ENCODE data around the gene PAX5. TPM values are rescaled to one million over a fixed set of nuclear protein-coding genes. Genes with fewer than 3 reads are reported as not detected.

Gene PAX5
- total RNA-seq, 2 experiments from 2014 or later, result 2.2 to 2.4 TPM

DNA sequence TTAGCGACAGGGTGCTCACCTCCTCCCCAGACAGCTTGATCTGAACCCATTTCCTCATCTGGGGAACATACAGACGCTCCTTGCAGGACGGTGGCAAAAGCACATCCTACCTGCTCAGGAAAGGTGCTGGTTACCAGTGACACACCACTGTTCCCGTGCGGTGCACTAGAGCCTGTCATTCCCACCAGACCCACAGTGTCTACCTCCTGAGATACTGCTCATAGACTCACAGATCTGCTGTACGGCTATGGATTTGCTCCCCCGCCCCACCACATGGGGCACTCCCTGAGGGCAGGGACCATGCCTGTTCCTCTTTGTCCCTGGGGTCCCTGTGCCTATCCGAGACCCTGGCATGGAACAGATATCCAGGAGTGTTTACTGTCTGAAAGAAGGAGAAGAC lies 208.9 kb downstream of the PAX5 start:
- DNase-seq, result no peak
- Mint-ChIP-seq H3K4me3 (no peak overlapping the region), H3K4me1 (no peaks in the 10 kb centered on the region), H3K27me3 (peaks cover 7% of the 10 kb centered on the region), H3K36me3 (no peaks in the 10 kb centered on the region), H3K9me3 (no peaks in the 10 kb centered on the region), H3K27ac (no peak overlapping the region)

DNA sequence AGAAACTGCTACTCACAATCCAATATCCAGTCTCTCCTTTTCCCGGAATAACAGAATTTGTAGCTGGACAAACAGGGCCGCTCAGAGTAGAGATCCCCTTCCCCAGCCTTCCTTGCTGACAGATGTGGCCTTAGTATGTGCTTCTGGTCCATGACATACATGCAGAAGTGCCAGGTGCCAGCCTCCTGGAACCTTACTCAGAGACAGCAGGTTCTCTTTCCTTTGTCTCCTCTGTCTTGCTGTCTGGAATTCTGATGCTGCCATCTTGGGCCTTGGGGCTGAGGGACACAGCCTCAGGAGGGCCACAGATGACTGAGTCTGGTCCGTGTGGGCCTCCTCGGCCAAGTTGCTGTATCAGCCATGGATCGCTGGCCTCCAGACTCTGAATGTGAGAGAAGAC lies 210.1 kb downstream of the PAX5 start:
- H3K27ac Mint-ChIP-seq, result no peak overlapping the region
- H3K9me3 Mint-ChIP-seq, result no peaks in the 10 kb centered on the region
- H3K4me3 Mint-ChIP-seq, result no peak overlapping the region
- H3K27me3 Mint-ChIP-seq, result peaks cover 12% of the 10 kb centered on the region
- H3K4me1 Mint-ChIP-seq, result no peaks in the 10 kb centered on the region
- H3K36me3 Mint-ChIP-seq, result no peaks in the 10 kb centered on the region
- no peak for DNase-seq

DNA sequence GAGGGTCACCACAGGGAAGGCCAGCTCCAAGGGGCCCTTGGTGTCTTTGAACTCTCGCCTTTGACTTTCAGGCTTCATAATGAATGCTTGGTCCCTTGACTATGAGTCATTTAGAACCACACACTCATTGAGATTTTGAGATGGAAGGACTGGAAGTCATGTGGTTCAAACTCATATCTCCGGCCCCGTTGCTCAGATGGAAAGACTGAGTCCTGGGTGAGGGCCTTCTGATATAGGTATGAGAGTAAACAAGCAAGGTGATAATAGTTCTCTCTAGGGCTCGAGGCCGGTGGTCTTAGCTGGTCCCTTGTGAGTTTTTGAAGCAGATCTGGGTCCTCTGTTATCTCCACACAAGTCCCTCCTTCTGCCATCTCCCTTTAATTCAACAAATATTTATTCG lies 210.6 kb downstream of the PAX5 start:
- no peak overlapping the region for H3K4me3 Mint-ChIP-seq
- peaks cover 2% of the 10 kb centered on the region for H3K4me1 Mint-ChIP-seq

DNA sequence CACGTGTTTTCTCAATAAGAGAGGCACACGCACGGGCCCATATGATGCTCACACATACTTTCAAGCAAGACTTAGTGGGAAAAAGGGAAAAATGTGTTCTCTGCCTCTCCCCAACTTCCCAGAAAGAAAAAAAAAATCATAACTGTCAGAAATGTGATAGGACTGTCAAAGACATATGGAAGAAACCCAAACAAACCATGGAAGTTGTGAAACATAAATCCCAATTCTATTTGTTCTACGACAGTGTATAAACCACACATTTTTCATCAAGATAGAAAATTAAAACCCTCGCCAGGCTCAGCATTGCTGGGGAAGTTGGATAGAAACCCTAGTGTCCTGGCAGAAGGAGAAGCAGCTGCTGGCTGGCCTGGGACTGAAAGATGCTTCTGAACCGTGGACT lies 211.9 kb downstream of the PAX5 start:
- H3K36me3 Mint-ChIP-seq, result no peaks in the 10 kb centered on the region
- H3K27me3 Mint-ChIP-seq, result peaks cover 29% of the 10 kb centered on the region
- no peak for DNase-seq
- H3K27ac Mint-ChIP-seq, result no peak overlapping the region
- H3K4me1 Mint-ChIP-seq, result peaks cover 5% of the 10 kb centered on the region
- H3K4me3 Mint-ChIP-seq, result no peak overlapping the region
- H3K9me3 Mint-ChIP-seq, result no peaks in the 10 kb centered on the region

More for the DNA sequence above, 210.6 kb downstream of the PAX5 start:
- peaks cover 17% of the 10 kb centered on the region for H3K27me3 Mint-ChIP-seq
- no peak for DNase-seq
- H3K36me3 Mint-ChIP-seq, result no peaks in the 10 kb centered on the region
- no peak overlapping the region for H3K27ac Mint-ChIP-seq
- no peaks in the 10 kb centered on the region for H3K9me3 Mint-ChIP-seq

DNA sequence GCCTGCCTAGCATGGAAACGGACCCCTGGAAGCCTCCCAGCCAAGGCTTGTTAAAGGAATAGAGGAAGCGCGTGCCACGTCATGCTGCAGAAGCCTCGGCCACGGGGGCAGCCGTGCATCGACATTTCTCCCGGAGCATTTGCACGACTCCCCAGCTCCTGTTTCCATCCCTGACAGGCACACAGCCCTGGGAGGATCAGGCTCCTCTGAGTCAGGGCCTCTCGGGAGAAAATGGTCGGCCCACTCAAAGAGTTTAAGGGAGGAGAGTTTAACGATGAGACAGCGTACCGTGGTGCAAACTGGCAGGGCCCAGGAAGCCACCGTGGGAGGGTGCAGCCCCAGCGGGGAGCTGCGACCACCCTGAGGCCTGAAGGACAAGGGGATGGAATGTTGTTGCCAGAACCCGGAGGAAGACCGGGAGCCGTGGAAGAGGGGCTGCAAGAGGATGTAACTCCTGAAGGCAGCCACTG lies 213.6 kb downstream of the PAX5 start:
- no peak for DNase-seq
- H3K9me3 Mint-ChIP-seq, result no peaks in the 10 kb centered on the region
- peaks cover 46% of the 10 kb centered on the region for H3K27me3 Mint-ChIP-seq
- H3K36me3 Mint-ChIP-seq, result no peaks in the 10 kb centered on the region
- no peak overlapping the region for H3K4me3 Mint-ChIP-seq
- peaks cover 5% of the 10 kb centered on the region for H3K4me1 Mint-ChIP-seq
- H3K27ac Mint-ChIP-seq, result no peak overlapping the region

DNA sequence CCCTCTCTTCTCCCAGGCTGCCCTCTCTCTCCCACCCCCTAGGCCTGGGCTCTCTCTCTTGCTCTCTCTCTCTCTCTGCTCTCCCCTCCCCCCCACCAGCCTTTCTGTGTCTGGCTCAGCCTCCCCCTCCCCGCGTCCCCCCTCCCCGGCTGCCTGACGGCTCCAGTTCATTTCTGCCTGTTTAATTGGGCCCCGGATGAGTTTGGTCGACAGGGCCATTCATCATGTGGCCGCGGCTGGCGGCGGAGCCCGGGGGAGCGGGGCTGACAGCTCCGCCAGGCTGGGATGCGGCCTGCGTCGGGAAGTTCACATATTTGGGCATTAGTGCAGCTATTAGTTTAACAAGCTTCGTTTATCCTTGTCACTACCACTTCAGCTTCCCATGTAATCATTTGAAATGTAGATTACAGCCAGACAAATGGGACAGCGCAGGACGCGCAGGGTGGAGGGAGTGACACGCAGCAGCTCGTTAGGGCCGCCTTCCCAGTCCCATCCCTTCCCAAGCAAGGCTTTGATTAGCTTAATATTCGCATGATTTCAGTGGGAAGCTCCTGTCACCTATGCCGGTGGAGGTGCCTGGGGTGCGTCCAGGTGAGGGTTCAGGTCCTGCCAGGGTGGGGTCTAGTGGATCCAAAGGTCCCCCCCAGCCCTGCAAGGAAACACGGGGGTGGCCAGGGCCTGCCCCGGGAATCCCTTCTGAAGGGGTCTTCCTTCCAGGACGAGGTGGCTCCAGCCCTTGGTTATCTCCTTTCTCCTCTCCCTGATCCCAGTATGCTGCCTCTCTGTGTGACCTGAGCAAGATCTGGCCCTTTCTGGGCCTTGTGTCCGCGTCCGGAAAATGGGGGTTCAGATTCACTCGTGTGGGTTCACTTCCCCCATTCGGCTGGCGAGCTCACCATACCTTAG lies 214.8 kb downstream of the PAX5 start:
- no peak overlapping the region for H3K4me3 Mint-ChIP-seq
- no peaks in the 10 kb centered on the region for H3K9me3 Mint-ChIP-seq

DNA sequence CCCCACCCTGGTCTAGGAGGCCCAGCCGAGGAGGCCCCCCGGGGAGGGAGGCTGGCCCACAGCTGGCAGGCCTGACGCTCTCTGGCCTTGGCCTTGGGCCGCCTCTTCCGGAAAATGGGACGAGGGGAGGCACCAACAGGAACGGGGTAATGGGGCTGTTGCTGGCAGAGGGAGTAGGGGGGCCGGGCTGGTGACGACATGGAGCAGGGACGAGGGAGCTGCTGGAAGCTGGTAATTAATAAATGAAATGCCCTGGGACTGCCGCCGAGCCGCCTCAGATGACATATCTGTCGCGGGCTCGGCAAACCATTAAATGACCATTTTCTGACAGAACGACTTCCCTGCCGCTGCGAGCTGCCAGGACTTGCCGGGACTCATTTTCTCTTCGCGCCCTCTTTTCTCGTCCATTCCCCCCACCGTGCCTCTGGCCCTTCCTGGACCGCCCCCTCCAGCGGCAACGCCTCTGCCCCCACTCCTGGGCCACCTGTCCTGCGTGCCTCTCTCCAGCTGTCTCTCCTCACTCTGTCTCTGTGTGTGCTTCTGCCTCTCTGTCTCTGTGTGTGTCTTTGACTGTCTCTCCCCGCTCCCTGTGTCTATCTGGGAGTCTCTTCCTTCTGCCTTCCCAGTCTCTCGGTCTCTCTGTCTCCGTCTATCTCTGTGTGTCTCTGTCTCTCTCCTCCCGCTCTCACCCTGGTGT lies 215.7 kb downstream of the PAX5 start:
- H3K27ac Mint-ChIP-seq, result no peak overlapping the region

More for the DNA sequence above, 214.8 kb downstream of the PAX5 start:
- no peak overlapping the region for H3K27ac Mint-ChIP-seq
- H3K36me3 Mint-ChIP-seq, result no peaks in the 10 kb centered on the region
- H3K27me3 Mint-ChIP-seq, result peaks cover 46% of the 10 kb centered on the region
- no peak for DNase-seq
- peaks cover 5% of the 10 kb centered on the region for H3K4me1 Mint-ChIP-seq

DNA sequence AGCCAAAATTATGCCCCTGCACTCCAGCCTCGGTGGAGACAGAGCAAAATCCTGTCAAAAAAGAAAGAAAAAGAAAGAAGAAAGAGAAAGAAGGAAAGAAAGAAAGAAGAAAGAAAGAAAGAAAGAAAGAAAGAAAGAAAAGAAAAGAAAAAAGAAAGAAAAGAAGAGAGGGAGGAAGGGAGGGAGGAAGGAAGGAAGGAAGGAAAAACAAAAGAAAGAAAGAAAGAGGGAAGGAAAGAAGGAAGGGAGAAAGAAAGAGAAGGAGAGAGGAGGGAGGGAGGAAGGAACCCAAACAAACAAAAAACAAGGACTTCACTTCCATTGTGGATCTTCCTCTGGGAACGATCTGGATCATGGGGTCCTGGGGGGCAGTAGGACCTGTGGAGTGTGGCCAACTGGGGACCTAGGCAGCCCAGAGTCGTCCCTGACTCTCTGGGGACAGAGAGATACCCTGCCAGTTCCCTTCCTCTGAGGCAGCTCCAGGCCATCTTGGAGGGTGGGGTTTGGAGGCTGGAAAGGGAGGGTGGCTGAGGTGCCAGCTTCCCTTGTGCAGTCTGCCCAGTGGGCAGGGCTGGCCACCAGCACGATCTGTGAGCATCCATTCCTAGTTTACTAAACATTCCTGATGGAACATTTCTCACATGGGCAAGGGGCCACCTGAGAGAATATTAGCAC lies 216.8 kb downstream of the PAX5 start:
- no peak for DNase-seq
- peaks cover 5% of the 10 kb centered on the region for H3K4me1 Mint-ChIP-seq
- no peaks in the 10 kb centered on the region for H3K9me3 Mint-ChIP-seq
- no peaks in the 10 kb centered on the region for H3K36me3 Mint-ChIP-seq
- no peak overlapping the region for H3K27ac Mint-ChIP-seq
- no peak overlapping the region for H3K4me3 Mint-ChIP-seq
- peaks cover 46% of the 10 kb centered on the region for H3K27me3 Mint-ChIP-seq

More for the DNA sequence above, 215.7 kb downstream of the PAX5 start:
- Mint-ChIP-seq H3K36me3 (no peaks in the 10 kb centered on the region), H3K4me3 (no peak overlapping the region), H3K4me1 (peaks cover 5% of the 10 kb centered on the region), H3K9me3 (no peaks in the 10 kb centered on the region), H3K27me3 (peaks cover 46% of the 10 kb centered on the region)
- DNase-seq, result no peak

DNA sequence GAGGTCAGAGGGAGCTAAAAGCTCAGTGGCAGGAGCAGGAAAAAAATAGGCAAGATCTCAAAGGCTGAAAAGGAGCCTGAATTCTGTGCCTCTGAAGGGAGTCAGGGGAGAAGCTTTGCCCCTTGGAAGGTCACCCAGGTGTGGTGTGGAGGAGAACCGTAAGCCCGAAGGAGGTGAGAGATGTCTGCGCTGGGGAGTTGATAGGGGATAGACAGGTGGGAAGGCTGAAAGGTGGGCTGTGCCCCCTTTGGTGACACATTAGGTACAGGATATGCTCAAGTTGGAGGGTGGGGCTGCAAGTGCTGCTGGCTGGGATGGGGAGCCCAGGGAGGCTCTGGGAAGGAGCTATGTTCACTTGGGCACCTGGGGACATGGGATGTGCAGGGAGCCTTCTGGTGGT lies 217.7 kb downstream of the PAX5 start:
- H3K36me3 Mint-ChIP-seq, result no peaks in the 10 kb centered on the region
- H3K4me1 Mint-ChIP-seq, result peaks cover 5% of the 10 kb centered on the region
- H3K9me3 Mint-ChIP-seq, result no peaks in the 10 kb centered on the region
- no peak overlapping the region for H3K4me3 Mint-ChIP-seq
- no peak for DNase-seq
- H3K27me3 Mint-ChIP-seq, result peaks cover 46% of the 10 kb centered on the region
- H3K27ac Mint-ChIP-seq, result no peak overlapping the region

DNA sequence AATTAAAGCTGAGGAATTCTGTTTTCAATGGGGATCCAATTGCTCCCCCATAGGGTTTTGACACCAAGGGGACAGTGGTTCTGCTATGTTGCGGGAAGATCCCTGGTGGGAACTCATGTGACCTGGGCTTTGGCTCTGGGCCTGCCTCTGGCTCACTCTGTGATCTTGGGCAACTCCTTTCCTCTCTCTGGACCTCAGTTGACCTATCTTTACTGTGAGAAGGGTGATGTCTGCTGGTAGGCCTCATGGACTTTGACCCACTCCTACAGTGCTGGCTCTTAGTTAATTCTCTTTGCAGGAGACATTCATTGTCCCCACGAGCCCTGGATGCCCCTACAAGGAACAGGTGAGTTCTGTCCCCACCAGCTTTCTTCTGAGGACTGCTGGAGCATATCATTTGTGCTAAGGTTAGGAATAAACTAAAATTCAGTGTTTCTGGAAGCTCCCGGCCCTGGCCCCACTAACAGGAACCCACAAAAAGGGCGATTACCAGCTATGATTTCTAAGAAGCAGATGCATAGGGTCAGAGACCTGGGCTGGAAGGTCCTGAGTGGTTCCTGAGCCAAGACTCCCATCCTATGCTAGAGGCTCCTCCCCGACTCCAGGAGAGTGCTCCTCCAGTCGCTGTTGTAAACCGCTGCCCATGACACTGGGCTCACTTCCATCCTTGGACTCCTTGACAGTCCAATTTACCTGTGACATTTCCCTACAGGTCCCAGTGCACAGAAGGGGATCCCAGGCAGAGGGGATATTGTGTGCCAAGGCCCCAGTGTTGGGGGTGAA lies 218.3 kb downstream of the PAX5 start:
- Mint-ChIP-seq H3K27ac (no peak overlapping the region), H3K4me3 (no peak overlapping the region), H3K36me3 (no peaks in the 10 kb centered on the region), H3K27me3 (peaks cover 49% of the 10 kb centered on the region), H3K4me1 (peaks cover 5% of the 10 kb centered on the region), H3K9me3 (no peaks in the 10 kb centered on the region)
- DNase-seq, result no peak

DNA sequence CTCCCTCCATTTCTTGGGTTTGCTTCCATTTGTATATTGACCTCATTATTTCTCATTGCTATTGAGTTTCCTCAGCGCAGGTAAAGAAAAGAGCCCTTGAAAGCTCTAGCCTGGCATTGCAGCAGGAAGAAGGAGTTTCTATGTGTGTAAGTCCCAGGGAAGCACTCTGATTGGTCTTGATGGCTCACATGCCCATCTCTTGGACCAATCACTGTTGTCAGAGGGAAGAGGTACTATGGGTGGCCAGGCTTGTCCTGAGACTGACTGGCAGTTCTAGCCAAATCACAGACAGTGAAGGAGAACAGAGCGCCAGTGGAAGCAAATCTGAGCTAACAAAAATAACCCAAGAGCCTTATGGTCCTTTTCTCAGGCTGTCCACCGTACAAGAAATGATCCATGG lies 219.0 kb downstream of the PAX5 start:
- Mint-ChIP-seq H3K27me3 (peaks cover 47% of the 10 kb centered on the region), H3K9me3 (no peaks in the 10 kb centered on the region), H3K36me3 (no peaks in the 10 kb centered on the region), H3K27ac (no peak overlapping the region), H3K4me1 (peaks cover 5% of the 10 kb centered on the region), H3K4me3 (no peak overlapping the region)
- DNase-seq, result no peak

DNA sequence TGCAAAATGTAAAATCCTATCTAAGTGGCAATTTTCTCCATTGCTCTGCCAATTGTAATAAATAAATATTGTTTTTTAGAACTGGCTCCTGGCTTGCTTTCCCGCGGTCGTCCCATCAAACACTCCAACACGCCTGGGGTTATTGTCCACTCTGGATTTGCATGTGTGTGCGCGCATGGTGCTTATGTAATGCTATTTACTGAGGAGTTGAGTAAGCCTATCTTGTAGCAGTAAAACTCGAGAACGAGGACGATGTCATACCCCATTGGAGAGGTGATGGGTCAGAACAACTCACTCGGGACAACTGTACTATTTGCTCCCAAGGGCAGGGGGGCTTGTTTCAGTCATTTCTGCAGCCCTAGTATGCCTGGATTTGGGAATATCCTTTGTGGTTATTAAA lies 220.9 kb downstream of the PAX5 start:
- Mint-ChIP-seq H3K27ac (no peak overlapping the region), H3K4me3 (no peak overlapping the region), H3K36me3 (no peaks in the 10 kb centered on the region), H3K4me1 (no peaks in the 10 kb centered on the region), H3K9me3 (no peaks in the 10 kb centered on the region), H3K27me3 (peaks cover 30% of the 10 kb centered on the region)
- no peak for DNase-seq

DNA sequence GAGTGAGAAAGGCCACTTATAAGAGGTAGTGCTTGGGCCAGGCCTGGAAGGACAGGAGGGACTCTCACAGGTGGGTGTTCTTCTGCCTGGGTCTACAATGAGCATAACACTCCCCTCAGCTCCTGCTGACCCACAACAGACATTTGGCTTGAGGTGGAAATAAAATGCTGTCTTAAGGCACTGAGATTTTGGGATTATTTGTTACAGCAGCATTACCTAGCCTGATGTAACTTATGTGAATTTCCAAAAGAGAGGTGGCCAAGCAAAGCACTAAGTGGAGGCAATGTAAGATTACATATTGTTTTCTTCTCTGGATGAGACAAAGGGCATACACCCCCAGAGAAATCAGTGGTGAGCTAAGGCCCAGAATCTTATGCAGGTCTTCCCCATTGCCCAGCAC lies 221.5 kb downstream of the PAX5 start:
- H3K4me3 Mint-ChIP-seq, result no peak overlapping the region
- no peak for DNase-seq
- peaks cover 24% of the 10 kb centered on the region for H3K27me3 Mint-ChIP-seq
- H3K9me3 Mint-ChIP-seq, result no peaks in the 10 kb centered on the region
- H3K4me1 Mint-ChIP-seq, result no peaks in the 10 kb centered on the region
- H3K27ac Mint-ChIP-seq, result no peak overlapping the region
- no peaks in the 10 kb centered on the region for H3K36me3 Mint-ChIP-seq

DNA sequence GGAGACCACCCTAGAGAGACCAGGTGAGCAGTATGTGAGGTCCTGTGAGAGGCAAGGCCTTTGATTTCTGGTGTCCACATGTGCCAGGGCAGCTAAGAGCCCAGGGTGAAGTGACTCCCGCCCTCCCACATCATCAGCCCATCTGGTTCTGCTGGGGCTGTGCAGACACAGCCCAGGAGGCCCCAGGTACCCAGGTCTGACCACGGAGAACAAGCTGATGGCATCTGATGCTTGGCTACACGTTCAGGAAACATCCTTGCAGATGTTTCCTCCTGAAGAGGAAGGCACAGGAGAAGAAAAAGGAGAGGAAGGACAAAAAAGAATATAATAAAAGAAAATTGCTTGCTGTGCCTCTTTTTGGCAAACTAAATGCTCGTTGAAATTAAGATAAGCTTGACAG lies 225.8 kb downstream of the PAX5 start:
- no peak overlapping the region for H3K27ac Mint-ChIP-seq
- peaks cover 4% of the 10 kb centered on the region for H3K27me3 Mint-ChIP-seq
- H3K4me3 Mint-ChIP-seq, result no peak overlapping the region
- H3K9me3 Mint-ChIP-seq, result no peaks in the 10 kb centered on the region
- no peak for DNase-seq
- H3K36me3 Mint-ChIP-seq, result no peaks in the 10 kb centered on the region
- H3K4me1 Mint-ChIP-seq, result no peaks in the 10 kb centered on the region
